Mucosa of stomach (tissue), 1 donor: Measurements from ENCODE around the gene STXBP3.

Source experiments
- H3K27me3 ChIP-seq: one replicate; pipeline ENCODE4 v1.7.0; 2013; ENCODE audit warnings: mild to moderate bottlenecking, low read length; ENCODE audit not compliant: control insufficient read depth, insufficient read depth
- H3K36me3 ChIP-seq: one replicate; pipeline ENCODE4 v1.7.0; 2013; ENCODE audit warnings: low read length; ENCODE audit not compliant: control insufficient read depth, insufficient read depth
- H3K4me1 ChIP-seq: one replicate; pipeline ENCODE4 v1.7.0; 2013; ENCODE audit warnings: mild to moderate bottlenecking, low read length; ENCODE audit not compliant: control insufficient read depth, insufficient read depth
- H3K4me3 ChIP-seq: one replicate; pipeline ENCODE4 v1.7.0; 2013; ENCODE audit warnings: low read length
- H3K9ac ChIP-seq: one replicate; pipeline ENCODE4 v1.7.0; 2013; ENCODE audit warnings: mild to moderate bottlenecking, low read length, moderate library complexity
- H3K9me3 ChIP-seq: one replicate; pipeline ENCODE4 v1.7.0; 2013; ENCODE audit warnings: mild to moderate bottlenecking, low read length, moderate library complexity; ENCODE audit not compliant: control insufficient read depth
- donor health status: Pancreatic carcinoma.

Gene STXBP3

DNA sequence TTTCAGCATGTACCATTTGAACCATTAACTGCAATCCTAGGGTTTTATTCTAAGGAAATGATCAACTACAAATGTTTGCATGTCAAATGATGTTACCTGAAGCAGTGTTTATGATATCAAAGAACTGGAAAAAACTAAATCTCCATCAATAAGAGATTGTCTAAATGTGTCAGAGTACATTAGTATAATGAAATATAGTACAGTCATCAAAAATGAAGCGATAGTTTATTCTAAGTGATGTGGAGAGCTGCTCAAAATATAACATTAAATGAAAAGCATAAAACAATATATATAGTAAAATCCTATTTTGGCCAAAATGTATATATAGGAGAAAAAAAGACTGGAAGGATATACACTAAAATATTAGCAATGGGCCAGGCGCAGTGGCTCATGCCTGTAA, 86.5 kb downstream of the STXBP3 start:
- Histone ChIP-seq H3K27me3 (no peaks in the 10 kb centered on the region), H3K4me1 (peaks cover 4% of the 10 kb centered on the region), H3K9ac (no peak overlapping the region), H3K36me3 (no peaks in the 10 kb centered on the region), H3K9me3 (no peaks in the 10 kb centered on the region), H3K4me3 (no peak overlapping the region)

DNA sequence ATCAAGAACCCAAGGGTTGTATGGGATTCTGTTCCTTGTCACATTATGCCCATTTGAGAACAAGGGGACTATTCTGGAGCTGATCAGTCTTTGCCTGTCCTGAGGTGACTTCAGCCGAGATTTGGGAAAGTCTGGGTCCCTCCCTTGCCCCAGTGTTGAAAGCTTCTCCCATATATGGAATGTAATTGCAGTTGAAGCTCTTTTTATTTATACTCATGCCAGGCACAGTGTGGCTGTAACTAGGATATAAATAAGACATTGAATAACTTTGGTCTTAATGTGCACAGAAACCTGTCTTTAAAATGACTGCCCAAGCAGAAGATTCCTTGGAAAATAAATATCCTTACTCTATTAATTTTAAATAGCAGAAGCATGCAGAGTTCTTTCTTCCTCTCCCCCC, 95.2 kb downstream of the STXBP3 start:
- Histone ChIP-seq H3K27me3 (no peaks in the 10 kb centered on the region), H3K4me1 (no peaks in the 10 kb centered on the region)

DNA sequence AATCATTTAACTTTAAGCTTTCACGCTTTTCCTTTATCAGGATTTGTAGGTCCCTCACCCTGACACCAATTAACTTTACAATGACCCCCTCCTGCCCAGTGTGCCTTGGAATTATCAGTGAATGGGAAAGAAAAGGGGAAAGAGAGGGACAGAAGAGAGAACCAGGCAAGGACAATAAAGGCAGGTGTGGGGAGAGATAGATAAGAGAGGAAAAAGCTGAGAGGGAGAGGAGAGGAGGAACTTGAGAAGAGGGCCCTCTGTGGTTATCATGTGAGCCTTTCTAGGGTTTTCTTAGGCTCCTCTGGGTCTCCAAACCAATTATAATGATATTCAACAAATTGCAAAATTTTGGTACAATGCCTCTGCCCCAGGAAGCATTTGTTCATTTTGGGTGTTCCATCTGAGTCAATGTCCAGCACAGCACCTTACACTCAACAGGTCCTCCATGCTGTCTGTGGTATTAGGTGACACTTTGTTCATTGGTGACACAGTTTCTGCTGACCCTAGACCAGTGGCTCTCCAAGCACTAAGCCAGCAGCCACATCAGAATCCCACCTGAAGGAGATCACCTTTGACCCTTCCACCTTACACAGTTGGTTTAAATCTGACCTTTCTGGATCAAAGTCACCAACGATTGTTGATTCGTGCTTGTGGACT, 96.2 kb downstream of the STXBP3 start:
- no peaks in the 10 kb centered on the region for H3K9me3 ChIP-seq
- H3K9ac ChIP-seq: no peak overlapping the region
- H3K4me1 ChIP-seq: no peaks in the 10 kb centered on the region
- no peaks in the 10 kb centered on the region for H3K36me3 ChIP-seq
- H3K27me3 ChIP-seq: no peaks in the 10 kb centered on the region
- no peak overlapping the region for H3K4me3 ChIP-seq

More for the DNA sequence above, 95.2 kb downstream of the STXBP3 start:
- H3K4me3 ChIP-seq: no peak overlapping the region
- no peaks in the 10 kb centered on the region for H3K36me3 ChIP-seq
- no peaks in the 10 kb centered on the region for H3K9me3 ChIP-seq
- no peak overlapping the region for H3K9ac ChIP-seq

DNA sequence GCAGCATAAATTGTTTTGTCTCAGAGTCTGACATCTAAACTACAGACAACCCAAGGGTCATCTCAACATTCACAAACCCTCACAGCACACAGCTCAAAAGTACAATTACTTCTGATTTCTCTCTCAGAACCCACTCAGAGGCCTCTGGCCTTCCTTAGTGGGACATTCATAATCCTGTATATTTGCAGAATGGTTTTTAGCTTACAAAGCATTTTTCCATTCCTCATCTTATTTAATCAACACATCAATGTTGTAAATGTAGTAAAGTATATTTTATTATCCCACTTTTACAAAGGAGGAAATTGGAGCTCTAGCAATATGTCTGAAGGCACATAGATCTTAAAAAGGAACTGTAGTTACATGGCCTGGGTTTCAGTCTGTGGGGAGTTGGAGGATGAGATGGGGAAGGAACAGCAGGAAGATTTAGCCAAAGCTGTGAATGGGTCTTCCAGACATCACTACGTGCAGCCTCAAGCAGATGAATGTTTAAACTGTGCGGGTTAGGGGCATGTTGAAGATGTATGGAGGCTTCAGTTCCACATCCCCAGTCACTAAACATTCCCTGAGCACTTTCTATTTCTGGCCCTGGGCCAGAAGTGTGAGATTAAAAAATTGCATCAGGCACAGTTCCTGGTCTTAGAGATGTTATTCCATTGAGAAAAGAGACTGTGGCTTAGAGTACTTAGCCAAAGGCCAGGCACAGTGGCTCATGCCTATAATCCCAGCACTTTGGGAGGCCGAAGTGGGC, 97.1 kb downstream of the STXBP3 start:
- no peaks in the 10 kb centered on the region for H3K27me3 ChIP-seq
- no peak overlapping the region for H3K9ac ChIP-seq
- H3K9me3 ChIP-seq: no peaks in the 10 kb centered on the region
- no peak overlapping the region for H3K4me3 ChIP-seq
- no peaks in the 10 kb centered on the region for H3K4me1 ChIP-seq
- H3K36me3 ChIP-seq: no peaks in the 10 kb centered on the region

DNA sequence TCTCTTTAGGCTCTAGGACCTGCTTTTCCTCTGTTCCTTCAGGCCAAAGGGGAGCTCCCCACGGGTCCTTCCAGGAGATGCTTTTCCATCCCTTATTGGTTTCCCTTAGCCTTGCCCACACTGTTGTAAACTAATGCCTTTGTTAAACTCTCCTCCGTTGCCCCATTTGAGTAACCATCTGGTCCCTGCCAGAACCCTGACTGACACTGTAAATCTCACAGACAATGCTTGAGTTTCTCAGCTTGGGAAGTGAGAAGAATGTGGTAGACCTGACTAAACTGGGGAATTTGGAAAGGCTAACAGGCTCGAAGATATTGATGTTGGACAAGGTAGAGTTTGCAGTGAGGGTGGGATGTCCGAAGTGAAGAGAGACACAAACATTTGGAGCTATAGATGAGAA, 99.0 kb downstream of the STXBP3 start:
- H3K4me3 ChIP-seq: no peak overlapping the region
- no peaks in the 10 kb centered on the region for H3K4me1 ChIP-seq
- no peaks in the 10 kb centered on the region for H3K27me3 ChIP-seq
- H3K9ac ChIP-seq: no peak overlapping the region
- H3K9me3 ChIP-seq: no peaks in the 10 kb centered on the region
- no peaks in the 10 kb centered on the region for H3K36me3 ChIP-seq

DNA sequence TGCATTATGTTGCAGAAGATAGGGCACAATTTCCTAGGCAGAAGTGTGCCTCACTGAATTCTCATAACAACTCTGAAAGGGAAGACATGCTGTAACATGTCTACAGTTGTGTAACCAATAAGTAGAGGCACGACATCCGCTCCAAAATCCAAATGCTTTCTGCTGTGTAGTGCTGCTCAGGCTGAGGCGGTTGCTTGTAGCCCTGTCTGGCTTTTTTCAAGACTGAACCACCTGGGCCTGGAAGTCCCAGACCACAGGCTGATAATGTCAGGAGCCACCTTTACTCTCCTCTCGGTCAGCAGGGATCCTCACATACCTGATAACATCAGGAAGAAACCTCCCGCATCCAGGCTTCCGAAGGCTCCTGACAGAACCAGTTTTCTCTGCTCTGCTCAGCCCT, 99.5 kb downstream of the STXBP3 start:
- Histone ChIP-seq H3K36me3 (no peaks in the 10 kb centered on the region), H3K27me3 (no peaks in the 10 kb centered on the region), H3K9me3 (no peaks in the 10 kb centered on the region), H3K9ac (no peak overlapping the region), H3K4me1 (no peaks in the 10 kb centered on the region), H3K4me3 (no peak overlapping the region)

DNA sequence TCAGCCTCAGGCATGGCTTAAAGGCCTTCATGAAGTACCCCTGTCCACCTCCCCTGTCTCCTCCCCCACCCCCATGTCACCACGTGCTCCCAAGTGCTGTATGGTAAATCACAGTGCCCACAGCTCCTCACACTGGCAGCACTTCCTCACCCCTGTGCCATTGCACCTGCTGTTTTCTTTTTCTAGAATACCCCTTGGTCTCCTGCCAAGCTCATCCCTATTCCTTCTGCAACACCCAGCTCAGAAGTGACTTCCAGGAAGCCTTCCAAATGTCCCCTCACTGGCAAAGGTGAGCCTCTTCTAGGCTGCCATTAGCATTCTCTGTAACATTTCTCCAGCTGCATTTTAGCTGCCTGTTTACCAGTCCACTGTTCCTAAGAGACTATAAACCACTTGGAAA, 101.0 kb downstream of the STXBP3 start:
- H3K27me3 ChIP-seq: no peaks in the 10 kb centered on the region
- H3K4me3 ChIP-seq: no peak overlapping the region
- no peaks in the 10 kb centered on the region for H3K9me3 ChIP-seq
- H3K36me3 ChIP-seq: no peaks in the 10 kb centered on the region
- no peak overlapping the region for H3K9ac ChIP-seq
- H3K4me1 ChIP-seq: no peaks in the 10 kb centered on the region

DNA sequence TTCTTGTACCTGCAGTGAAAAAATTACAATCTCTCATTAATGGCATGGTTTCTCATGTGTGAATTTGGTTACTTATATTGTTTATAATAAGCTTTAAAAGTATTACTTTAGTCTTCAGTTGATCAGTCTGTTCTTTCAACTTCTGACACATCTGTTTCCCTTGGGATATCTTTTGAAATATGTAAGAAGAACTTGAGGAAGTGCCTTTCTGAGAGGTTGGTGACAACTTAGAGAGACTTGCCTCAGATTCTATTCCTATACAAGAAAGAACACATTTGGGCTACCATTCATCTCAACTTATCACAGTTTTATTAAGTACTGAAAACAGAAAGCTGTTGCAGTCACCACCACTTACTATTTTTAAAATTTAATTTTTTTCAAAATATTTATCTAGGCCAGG, 102.3 kb downstream of the STXBP3 start:
- H3K36me3 ChIP-seq: no peaks in the 10 kb centered on the region
- H3K27me3 ChIP-seq: no peaks in the 10 kb centered on the region
- no peak overlapping the region for H3K9ac ChIP-seq
- H3K9me3 ChIP-seq: no peaks in the 10 kb centered on the region
- H3K4me1 ChIP-seq: no peaks in the 10 kb centered on the region
- no peak overlapping the region for H3K4me3 ChIP-seq

DNA sequence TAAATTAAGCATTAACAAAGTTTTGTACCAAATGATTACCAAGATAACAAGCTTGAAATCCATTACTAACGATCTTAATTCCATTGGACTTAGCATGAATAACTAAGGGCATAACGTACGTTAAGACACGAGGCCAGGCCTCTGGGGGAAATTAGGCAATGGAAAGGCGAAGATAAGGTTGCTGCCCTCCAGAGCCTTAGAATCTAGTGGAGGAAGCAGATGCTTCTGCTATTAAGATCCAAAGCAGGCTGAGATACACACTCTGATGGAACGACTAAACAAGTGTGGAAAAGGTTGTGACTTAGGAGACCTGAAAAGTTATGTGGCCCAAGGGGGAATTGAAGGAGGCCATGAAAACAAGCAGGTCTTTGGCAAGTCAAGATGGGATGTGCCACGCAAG, 104.5 kb downstream of the STXBP3 start:
- Histone ChIP-seq H3K9me3 (no peaks in the 10 kb centered on the region), H3K9ac (no peak overlapping the region), H3K27me3 (no peaks in the 10 kb centered on the region), H3K4me1 (no peaks in the 10 kb centered on the region), H3K36me3 (no peaks in the 10 kb centered on the region), H3K4me3 (no peak overlapping the region)

DNA sequence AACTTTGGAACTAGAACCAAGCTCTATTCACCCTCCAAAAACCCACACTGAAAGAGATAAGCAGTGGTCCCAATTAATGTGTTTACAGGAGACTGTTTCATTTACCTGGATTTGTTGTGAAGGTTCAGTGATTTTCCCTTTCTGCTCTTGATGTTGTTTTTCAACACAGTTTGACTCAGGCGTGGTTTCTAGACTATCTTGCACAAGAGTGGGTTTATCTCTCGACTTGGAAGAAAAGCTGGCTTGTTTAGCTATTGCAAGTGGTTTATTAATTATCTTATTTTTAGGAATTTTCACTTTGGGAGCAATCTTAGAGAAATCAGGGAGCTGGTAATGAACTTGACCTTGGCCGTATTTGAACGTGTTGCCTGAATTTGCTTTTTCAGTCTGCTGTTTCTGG, 105.1 kb downstream of the STXBP3 start:
- Histone ChIP-seq H3K4me1 (no peaks in the 10 kb centered on the region), H3K9ac (no peak overlapping the region), H3K4me3 (no peak overlapping the region), H3K36me3 (no peaks in the 10 kb centered on the region), H3K27me3 (no peaks in the 10 kb centered on the region), H3K9me3 (no peaks in the 10 kb centered on the region)

DNA sequence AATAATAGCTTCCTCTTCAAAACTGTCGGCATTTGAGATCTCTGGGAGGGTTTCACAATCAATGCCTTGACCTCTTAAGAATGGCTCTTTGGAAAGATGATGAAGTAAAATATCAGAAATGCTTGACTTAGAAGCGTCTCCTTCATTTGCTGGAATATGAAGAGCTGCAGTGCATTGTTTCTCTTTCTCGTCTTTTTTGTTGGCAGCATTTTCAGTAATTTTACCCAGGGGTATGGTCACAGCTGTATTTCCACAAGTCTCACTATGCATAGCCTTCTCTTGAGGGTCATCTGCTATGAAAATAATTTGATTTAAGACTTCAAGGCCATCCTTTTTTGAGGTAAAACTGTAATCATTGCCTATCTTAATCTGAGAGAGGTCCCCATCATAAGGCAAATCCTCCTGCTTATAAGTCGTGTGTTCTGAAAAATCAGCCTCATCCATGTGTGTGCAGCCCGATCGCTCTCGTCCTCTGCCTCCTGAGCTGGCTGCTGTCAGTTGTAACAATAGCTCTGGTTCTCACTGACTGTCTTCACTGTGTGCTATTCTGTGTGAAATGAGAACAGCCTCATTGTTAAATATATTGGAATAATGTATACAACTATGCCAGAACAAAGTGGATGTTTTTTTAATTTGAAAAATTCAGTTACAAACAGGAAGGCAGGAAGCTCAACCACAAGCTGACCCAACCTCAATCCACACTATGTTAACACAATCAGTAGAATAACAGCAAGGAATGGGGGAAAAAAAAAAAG, 105.9 kb downstream of the STXBP3 start:
- no peaks in the 10 kb centered on the region for H3K27me3 ChIP-seq
- no peak overlapping the region for H3K9ac ChIP-seq
- no peaks in the 10 kb centered on the region for H3K4me1 ChIP-seq
- no peaks in the 10 kb centered on the region for H3K36me3 ChIP-seq
- H3K4me3 ChIP-seq: no peak overlapping the region
- no peaks in the 10 kb centered on the region for H3K9me3 ChIP-seq
